Gastroesophageal sphincter (tissue), 3 donors: ENCODE data around the gene ZNF674.

ENCODE experiments used
- EP300 ChIP-seq: sonication (generic); formaldehyde crosslinking; IDR thresholded peaks from one replicate; pipeline ENCODE4 v1.6.1; 2017; ENCODE audit warnings: antibody characterized with exemption, mild to moderate bottlenecking
- POLR2A ChIP-seq, 2 donors: fragments of 450-650 bp; IDR thresholded peaks; one replicate each; pipeline ENCODE4 v1.6.1; 2017; ENCODE audit warnings: antibody characterized with exemption in 2 of 2, mild to moderate bottlenecking in 2 of 2, moderate library complexity in 1 of 2
- POLR2AphosphoS5 ChIP-seq: sonication (generic); formaldehyde crosslinking; IDR thresholded peaks from one replicate; pipeline ENCODE4 v1.6.1; 2017; ENCODE audit warnings: antibody characterized with exemption
- TF ChIP-seq, protein P1 (sequence below), 4 experiments: fragments of 200-600 bp in 2 of 4; fragments of 450-650 bp in 2 of 4; sonication (generic) in 1 of 4; IDR thresholded peaks; one replicate each; pipeline ENCODE4 v1.5.1; 2017 to 2019; ENCODE audit warnings: antibody characterized with exemption in 4 of 4, mild to moderate bottlenecking in 2 of 4, moderate library complexity in 2 of 4

DNA sequence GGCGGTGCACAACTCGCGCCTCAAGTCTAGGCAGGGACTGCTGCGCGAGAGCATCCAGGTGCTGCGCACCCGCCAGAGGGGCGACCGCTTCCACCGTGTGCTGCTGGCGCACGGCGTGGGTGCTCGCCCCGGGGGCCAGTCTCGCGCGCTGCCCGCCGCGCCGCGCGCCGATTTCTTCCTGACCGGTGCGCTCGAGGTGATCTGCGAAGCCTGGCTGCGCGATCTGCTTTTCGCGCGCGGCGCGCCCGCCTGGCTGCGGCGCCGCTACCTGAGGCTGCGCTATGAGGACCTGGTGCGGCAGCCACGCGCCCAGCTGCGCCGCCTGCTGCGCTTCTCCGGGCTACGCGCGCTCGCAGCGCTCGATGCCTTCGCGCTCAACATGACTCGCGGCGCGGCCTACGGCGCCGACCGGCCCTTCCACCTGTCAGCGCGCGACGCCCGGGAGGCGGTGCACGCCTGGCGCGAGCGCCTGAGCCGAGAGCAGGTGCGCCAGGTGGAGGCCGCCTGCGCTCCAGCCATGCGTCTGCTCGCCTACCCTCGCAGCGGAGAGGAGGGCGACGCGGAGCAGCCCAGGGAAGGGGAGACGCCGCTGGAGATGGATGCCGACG, 29.7 kb upstream of the ZNF674 start:
- TF ChIP-seq, protein P1, sequence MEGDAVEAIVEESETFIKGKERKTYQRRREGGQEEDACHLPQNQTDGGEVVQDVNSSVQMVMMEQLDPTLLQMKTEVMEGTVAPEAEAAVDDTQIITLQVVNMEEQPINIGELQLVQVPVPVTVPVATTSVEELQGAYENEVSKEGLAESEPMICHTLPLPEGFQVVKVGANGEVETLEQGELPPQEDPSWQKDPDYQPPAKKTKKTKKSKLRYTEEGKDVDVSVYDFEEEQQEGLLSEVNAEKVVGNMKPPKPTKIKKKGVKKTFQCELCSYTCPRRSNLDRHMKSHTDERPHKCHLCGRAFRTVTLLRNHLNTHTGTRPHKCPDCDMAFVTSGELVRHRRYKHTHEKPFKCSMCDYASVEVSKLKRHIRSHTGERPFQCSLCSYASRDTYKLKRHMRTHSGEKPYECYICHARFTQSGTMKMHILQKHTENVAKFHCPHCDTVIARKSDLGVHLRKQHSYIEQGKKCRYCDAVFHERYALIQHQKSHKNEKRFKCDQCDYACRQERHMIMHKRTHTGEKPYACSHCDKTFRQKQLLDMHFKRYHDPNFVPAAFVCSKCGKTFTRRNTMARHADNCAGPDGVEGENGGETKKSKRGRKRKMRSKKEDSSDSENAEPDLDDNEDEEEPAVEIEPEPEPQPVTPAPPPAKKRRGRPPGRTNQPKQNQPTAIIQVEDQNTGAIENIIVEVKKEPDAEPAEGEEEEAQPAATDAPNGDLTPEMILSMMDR (IDR thresholded peaks at IDR 0.05), result peak in 1 of 4 experiments; percentile 8
- TF ChIP-seq POLR2A (IDR thresholded peaks at IDR 0.05) (no peak), EP300 (no peak), POLR2AphosphoS5 (no peak)
